ENCODE data around the gene GAK. TPM values are rescaled to one million over a fixed set of nuclear protein-coding genes. Genes with fewer than 3 reads are reported as not detected.
"Not testable (repeated sequence)": the region's sequence is repeated elsewhere in the genome, so short reads cannot be mapped to it uniquely, and the experiment has no call there.

The GAK gene
- total RNA-seq, 1 donor from 2014 or later: 86.9 TPM

DNA sequence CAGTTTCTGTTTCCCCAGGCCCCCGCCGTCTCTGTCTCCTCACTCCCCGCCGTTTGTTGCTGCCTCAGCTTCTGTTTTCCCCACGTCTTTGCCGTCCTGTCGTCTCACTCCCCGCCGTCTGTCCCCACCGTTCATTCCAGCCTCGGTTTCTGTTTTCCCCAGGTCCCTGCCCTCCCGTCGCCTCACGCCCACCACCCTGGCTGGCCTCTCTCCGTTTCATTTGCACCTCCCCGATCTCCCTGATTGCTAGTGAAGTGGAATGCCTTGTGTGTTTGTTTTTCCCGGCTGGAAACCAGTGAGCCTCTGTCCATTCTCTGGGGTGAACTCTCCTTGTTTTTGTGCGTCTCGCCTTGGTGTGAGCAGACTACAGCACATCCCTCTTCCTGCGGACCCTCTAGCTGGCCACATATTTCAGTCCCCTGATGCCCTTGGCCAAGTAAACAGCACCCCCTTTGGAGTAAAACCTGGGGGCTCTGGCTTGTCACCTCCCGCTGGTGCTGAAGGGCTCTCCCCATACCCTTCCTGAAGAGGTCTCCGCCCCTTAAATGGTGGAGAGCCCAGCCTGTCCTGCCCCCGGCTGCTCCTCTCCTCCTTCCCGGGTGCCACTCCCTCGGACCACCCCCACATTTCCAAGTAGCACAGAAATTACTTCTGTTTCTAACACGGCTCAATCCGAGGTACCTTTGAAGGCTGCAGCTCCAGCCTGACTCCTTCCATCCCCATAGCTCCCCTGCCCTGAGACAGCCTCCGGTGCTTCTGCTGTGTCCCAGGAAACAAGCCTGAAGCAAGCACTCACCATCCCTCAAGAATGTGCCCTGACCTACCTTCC, 13.4 kb upstream of the GAK start:
- no peak for FAIRE-seq
- Histone ChIP-seq H4K20me1 (ENCODE audit: insufficient read depth, low read length) (peaks cover 46% of the 10 kb centered on the region), H3K4me2 (ENCODE audit: low read length) (peak overlapping the region; percentile 88), H3K4me1 (ENCODE audit: insufficient read depth, low read length) (peaks cover 7% of the 10 kb centered on the region), H3K9ac (ENCODE audit: low read length) (peak overlapping the region; percentile 57), H3K4me3 (ENCODE audit: insufficient read depth, low read depth, low read length) (peak overlapping the region; percentile 42), H3K9me3 (ENCODE audit: insufficient read depth, low read depth, low read length) (no peaks in the 10 kb centered on the region), H3K27me3 (ENCODE audit: insufficient read depth, low read length) (no peaks in the 10 kb centered on the region), H3K36me3 (ENCODE audit: insufficient read depth, low read length) (no peaks in the 10 kb centered on the region), H3K27ac (ENCODE audit: low read depth, low read length) (no peak overlapping the region), H2AFZ (ENCODE audit: low read depth, low read length) (peak overlapping the region; percentile 47), H3K79me2 (ENCODE audit: insufficient read depth, low read length) (no peaks in the 10 kb centered on the region)
- peak overlapping the region; percentile 7 for H3K27ac Mint-ChIP-seq (ENCODE audit: unreplicated experiment)
- H3K4me1 Mint-ChIP-seq (ENCODE audit: low read depth, unreplicated experiment): peaks cover 8% of the 10 kb centered on the region
- DNase-seq (ENCODE audit: low read depth): no peak
- H3K27me3 Mint-ChIP-seq (ENCODE audit: low read depth, unreplicated experiment): peaks cover 1% of the 10 kb centered on the region
- peaks cover 2% of the 10 kb centered on the region for H3K36me3 Mint-ChIP-seq (ENCODE audit: low read depth, unreplicated experiment)
- TF ChIP-seq EZH2 (IDR thresholded peaks at IDR 0.05; ENCODE audit: insufficient read depth, low read length): no peak
- no peak for TF ChIP-seq CTCF (IDR thresholded peaks at IDR 0.05; ENCODE audit: insufficient read depth, low read depth, low read length)
- H3K4me3 Mint-ChIP-seq (ENCODE audit: unreplicated experiment): peak overlapping the region; percentile 31
- no peaks in the 10 kb centered on the region for H3K9me3 Mint-ChIP-seq (ENCODE audit: unreplicated experiment)

DNA sequence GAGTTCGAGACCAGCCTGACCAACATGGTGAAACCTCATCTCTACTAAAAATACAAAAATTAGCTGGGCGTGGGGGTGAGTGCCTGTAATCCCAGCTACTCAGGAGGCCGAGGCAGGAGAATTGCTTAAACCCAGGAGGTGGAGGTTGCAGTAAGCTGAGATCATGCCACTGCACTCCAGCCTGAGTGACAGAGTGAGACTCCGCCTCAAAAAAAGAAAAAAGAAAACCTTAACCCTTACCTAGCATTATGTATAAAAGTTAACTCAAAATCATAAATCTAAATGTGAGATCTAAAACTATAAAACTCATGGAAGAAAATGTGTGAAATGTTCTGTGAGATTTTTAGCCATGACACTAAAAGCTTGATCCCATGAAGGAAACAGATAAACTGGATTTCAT, 7.4 kb upstream of the GAK start:
- DNase-seq (ENCODE audit: low read depth); H3K9me3 Mint-ChIP-seq (ENCODE audit: unreplicated experiment); H3K9me3 ChIP-seq (ENCODE audit: insufficient read depth, low read depth, low read length); H3K4me2 ChIP-seq (ENCODE audit: low read length); H3K4me1 ChIP-seq (ENCODE audit: insufficient read depth, low read length); H3K4me1 Mint-ChIP-seq (ENCODE audit: low read depth, unreplicated experiment); H3K27ac ChIP-seq (ENCODE audit: low read depth, low read length); H3K9ac ChIP-seq (ENCODE audit: low read length); H3K79me2 ChIP-seq (ENCODE audit: insufficient read depth, low read length); H4K20me1 ChIP-seq (ENCODE audit: insufficient read depth, low read length); H3K27ac Mint-ChIP-seq (ENCODE audit: unreplicated experiment); H3K36me3 Mint-ChIP-seq (ENCODE audit: low read depth, unreplicated experiment); H3K36me3 ChIP-seq (ENCODE audit: insufficient read depth, low read length); H3K27me3 ChIP-seq (ENCODE audit: insufficient read depth, low read length); H2AFZ ChIP-seq (ENCODE audit: low read depth, low read length); H3K4me3 ChIP-seq (ENCODE audit: insufficient read depth, low read depth, low read length); H3K4me3 Mint-ChIP-seq (ENCODE audit: unreplicated experiment); FAIRE-seq; H3K27me3 Mint-ChIP-seq (ENCODE audit: low read depth, unreplicated experiment): not testable (repeated sequence)

- Histone ChIP-seq H3K9ac (ENCODE audit: low read length) (peak overlapping the region; percentile 98), H2AFZ (ENCODE audit: low read depth, low read length) (peak overlapping the region; percentile 89), H3K4me3 (ENCODE audit: insufficient read depth, low read depth, low read length) (peak overlapping the region; percentile 86), H3K9me3 (ENCODE audit: insufficient read depth, low read depth, low read length) (no peaks in the 10 kb centered on the region), H3K27me3 (ENCODE audit: insufficient read depth, low read length) (no peaks in the 10 kb centered on the region), H3K4me1 (ENCODE audit: insufficient read depth, low read length) (peaks cover 18% of the 10 kb centered on the region), H3K4me2 (ENCODE audit: low read length) (peak overlapping the region; percentile 99), H3K36me3 (ENCODE audit: insufficient read depth, low read length) (no peaks in the 10 kb centered on the region), H4K20me1 (ENCODE audit: insufficient read depth, low read length) (peaks cover 38% of the 10 kb centered on the region), H3K79me2 (ENCODE audit: insufficient read depth, low read length) (peaks cover 56% of the 10 kb centered on the region), H3K27ac (ENCODE audit: low read depth, low read length) (peak overlapping the region; percentile 41)
- H3K4me3 Mint-ChIP-seq (ENCODE audit: unreplicated experiment): peak overlapping the region; percentile 98
- H3K4me1 Mint-ChIP-seq (ENCODE audit: low read depth, unreplicated experiment): peaks cover 18% of the 10 kb centered on the region
- TF ChIP-seq EZH2 (IDR thresholded peaks at IDR 0.05; ENCODE audit: insufficient read depth, low read length) (no peak), CTCF (IDR thresholded peaks at IDR 0.05; ENCODE audit: insufficient read depth, low read depth, low read length) (no peak)
- H3K27ac Mint-ChIP-seq (ENCODE audit: unreplicated experiment): peak overlapping the region; percentile 73
- no peaks in the 10 kb centered on the region for H3K9me3 Mint-ChIP-seq (ENCODE audit: unreplicated experiment)
- H3K27me3 Mint-ChIP-seq (ENCODE audit: low read depth, unreplicated experiment): no peaks in the 10 kb centered on the region
- no peaks in the 10 kb centered on the region for H3K36me3 Mint-ChIP-seq (ENCODE audit: low read depth, unreplicated experiment)
- FAIRE-seq (no peak), DNase-seq (ENCODE audit: low read depth) (peak; percentile 32)
Observed at GRCh38 chr4:932713-933070, 576 bp upstream of the GAK start.

All from astrocyte (in vitro differentiated cells and primary cell).